ENCODE data around the gene TNS1.

The TNS1 gene

DNA sequence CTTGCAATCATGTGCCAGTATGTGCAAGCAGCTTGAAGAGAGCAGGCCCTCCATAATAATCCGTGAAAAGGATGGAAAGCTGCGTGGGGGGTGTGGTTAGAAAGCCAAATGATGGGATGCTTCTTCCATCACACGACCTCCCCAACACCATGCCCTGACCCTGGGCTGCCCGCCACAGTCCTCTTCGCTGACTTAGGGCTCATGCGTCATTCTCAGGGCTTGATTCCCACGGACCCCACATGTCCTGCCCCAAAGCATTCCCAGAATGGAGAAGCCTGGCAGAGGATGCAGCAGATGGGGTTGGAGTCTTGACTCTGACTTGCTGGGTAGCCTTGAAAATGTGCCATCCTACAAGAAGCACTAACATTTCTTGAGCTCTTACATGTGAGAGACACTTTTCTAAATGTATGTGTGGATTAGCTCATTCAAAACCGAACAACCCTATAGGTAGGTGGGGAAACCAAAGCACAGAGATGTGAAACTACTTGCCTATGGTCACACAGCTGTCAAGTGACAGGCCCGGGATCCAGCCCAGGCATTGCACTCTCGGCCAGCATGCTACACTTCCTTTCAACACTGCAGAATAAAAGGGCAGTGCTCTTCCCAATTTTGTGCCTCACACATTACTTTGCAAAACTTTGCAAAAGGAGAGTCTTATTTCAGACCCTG, 3.7 kb downstream of the TNS1 start:
- DNase-seq, result no peak

DNA sequence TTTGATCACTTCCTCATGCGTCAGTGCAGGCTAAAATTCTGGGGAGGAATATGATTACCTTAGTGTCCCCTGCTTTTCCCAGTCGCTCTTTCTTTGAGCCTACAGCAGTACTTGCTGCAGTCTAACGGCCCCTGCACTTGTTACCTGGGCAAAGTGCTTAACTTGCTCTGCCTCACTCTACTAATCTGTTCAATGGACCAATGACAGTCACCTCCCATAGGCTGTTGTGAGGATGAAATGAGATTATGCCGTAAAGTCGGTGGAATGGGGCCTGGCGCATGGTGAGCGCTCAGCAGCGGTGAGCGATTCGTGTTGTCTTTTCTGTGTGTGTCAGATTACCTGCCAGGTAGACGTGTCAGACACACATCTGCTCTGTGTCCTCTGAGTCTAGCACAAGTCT, 5.3 kb downstream of the TNS1 start:
- DNase-seq, result no peak

DNA sequence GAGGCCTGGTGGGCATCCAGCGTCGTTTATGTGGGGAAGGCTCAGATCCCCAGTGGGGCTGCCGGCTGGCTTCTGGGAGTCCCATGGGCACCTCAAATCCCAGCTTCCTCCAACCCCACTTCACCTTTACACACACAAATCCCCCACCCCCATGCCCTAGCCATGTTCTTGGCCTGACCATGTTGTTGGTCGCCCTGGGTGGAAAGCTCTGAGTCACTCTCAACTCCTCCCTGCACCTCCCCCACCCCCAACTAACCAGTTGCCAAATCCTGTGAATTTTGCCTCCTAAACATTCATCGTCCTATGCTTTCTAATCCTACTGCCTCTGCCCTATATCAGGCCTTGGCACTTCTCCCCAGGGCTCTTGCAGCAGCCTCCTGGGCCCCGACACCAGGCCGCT, 6.4 kb downstream of the TNS1 start:
- no peak for DNase-seq

DNA sequence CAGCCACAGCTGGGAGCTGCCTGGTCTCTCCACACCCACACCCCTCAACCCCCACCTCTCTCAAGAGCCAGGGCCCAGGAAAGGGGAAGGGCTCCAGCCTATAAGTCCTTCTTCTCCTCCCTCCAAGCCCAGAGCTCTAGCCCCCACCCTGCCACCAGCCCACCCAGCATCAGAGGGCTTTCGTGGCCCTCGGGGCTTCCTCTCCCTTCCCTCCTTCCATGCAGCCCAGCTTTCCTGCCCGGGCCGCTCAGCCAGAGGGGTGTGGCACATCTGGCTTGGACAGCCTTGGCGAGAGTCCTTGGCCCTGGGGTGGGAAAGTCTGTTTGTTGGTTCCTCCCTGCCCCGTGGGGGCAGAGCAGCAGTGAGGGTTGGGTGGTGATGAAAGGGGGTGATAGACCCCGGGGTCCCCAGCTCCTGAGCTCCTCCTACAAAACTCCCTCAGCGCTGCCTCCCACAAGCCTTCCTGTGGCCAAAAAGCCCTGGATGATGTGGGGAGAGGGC, 7.0 kb downstream of the TNS1 start:
- no peak for DNase-seq

DNA sequence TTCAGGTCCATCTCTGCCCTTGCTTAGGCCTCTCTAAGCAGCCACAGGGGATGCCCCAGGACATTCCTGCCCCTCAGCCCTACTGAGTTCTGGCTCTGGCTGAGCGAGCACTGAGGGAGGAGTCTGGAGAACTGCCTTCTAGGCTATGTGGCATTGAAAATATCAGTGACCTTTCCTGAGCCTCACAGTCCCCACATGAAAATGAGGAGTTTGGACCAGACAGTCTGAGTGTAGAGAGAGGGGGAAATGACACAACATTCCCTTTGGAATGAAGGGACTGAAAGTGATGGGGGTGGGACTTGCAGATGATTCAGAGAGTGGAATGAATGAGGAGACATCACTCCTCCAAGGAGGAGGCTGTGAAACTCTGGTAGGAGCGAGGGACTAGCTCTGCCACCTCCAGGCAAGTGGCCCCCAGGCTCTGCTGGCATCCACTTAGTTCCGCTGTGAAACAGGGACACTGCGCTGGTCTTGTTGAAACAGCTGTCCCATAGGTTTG, 8.0 kb downstream of the TNS1 start:
- DNase-seq, result no peak

DNA sequence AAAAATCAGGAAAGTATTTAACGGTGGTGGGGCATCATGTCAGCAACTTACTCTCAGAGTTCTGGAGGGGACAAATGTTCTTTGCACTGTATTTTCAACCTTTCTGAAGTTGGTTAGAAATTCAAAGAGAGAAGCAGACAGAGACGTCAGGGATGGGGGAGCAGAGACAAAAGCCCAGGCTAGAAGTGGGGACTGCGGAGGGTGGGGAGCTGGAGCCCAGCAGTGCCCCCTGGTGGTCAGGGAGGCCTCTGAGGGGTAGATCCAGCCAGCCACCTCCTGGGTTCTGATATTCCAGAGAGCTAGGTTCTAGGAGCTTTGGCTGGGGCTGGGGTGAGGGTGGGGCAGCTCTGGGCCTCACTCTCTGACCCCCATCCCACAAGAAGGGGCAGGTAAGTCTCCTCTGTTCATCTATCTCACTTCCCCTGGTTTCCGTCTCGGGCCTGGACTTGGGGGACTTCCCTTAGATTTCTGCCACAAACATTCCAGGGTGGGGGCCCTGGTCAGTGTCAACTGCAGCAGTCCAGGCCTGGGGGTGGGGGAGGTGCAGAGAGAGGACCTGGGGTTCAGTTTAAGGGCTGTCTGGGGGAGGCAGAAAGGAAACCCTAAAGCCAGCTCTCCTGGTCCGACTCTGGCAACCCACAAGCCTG, 8.9 kb downstream of the TNS1 start:
- no peak for DNase-seq

DNA sequence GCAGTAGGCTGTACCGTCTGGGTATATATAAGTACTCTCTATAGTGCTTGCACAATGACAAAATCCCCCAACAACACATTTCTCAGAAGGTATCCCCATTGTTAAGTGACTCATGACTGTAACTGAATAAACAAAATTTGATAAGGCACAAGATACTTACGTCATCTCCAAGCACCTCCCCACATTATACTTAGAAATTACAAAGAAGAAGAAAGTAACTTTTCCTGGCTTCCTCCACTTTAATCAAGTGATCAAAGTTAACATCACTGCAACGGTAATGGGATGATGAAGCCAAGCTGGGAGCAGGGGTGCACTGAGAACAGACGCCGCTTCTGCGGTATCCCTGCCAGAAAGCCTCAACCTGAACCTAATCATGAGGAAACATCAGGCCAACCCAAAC, 9.7 kb downstream of the TNS1 start:
- DNase-seq, result no peak

DNA sequence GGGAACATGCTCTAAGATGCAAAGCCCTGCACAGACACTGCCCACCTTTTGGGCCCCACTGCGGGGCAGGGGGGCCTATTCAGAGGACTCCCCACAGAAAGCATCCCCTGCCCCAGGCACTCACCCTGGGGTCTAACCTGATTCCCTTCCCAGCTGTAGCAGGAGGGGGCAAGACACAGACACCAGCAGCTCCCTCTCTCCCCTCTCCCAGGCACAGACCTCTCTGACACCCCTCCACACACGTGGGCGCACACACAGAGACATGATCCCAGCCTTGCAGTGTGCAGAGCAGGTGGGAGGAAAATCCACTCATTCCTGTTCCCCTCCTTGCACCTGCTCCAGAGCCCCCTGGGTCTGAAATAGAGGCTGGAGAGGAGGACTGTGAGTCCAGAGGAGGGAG, 10.7 kb downstream of the TNS1 start:
- DNase-seq, result no peak

DNA sequence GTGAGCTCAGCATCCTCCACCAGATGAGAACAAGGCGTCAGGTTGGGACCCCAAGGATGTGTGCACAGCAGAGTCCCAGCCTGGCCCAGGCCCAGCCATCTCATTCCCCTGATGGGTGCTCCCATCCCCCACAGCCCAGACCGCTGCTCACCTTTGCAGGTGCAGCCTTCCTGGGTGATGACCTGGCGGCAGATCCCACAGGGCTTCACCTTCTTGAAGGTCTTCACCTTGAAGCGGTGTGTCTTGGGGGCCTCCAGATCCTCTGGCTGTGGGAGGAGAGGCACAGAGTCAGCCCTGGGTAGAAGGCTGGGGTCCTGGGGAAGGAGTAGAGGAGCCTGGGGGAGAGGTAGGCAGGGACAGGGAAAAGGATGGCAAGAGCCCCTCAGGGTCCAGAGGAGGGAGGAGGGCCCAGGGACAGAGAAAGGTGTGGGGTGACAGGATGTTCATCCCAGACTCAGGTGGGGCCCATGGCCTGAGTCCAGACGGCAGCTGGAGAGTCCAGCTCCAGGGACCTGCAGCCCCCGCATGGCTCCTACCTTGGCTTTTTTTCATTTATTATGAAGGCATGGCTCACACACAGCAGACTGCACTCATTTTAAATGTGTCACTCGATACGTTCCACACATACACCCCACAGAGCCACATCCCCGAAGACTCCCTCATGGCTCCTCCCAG, 11.9 kb downstream of the TNS1 start:
- no peak for DNase-seq

DNA sequence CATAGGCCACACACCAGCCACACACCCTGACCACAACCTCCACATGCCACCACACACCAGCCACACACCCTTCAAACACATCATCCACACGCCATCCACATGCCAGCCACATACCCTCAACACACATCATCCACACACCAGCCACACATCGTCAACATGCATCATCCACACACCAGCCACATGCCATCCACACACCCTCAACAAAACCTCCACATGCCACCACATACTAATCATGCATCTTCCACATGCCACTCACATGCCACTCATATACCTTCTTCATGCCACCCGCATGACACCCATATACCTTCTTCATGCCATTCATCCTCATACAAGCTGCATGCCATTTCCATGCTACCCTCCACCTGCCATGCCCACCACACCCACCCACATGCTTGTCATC, 12.4 kb downstream of the TNS1 start:
- DNase-seq, result no peak

DNA sequence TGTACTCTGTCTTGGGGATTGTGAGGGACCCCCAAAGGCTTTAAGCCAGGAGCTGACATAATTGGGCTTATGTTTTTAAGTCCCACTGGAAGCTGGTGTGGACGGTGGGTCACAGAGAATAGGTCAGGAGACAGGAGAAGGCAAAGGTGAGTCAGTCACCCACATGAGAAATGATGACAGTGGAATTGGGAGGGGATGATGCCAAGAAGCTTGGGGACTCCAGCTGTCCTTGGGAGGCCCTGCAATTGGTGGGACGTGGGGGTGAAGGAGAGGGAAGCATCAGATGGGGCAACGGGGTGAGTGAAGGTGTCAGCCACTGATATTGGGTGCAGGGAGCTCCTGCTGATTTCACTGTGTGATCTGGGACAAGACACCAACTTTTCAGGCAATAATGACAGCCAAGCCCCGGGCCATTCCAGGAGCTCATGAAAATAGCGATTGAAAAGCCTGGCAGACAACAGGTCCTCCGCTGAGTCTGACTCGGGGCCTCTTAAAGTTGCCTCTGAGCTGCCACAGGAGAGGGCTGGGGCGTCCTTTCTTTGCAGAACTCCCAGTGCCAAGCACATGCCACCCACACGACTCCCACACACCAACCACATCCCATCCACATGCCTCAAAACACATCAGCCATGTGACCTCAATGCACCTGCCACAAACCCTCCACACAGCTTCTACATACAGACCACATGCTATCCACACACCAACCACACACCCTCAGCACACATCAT, 13.4 kb downstream of the TNS1 start:
- no peak for DNase-seq

DNA sequence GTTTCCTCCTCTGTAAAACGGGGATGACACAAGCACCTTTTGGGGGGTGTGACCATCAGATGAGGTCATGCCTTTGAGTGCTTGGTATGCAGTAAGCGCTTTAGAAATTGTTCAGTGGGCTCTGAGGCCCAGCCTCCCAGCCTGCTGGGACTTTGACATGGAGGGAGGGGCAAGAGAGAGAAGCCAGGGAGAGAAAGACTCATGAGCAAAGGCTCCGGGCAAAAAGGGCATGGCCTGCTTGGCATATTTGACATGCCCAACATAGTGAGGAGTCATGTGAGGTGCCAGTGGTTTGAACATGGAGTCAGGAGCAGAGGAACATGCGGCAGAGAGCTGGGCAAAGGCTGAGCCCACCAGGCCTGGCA, 14.0 kb downstream of the TNS1 start:
- no peak for DNase-seq

DNA sequence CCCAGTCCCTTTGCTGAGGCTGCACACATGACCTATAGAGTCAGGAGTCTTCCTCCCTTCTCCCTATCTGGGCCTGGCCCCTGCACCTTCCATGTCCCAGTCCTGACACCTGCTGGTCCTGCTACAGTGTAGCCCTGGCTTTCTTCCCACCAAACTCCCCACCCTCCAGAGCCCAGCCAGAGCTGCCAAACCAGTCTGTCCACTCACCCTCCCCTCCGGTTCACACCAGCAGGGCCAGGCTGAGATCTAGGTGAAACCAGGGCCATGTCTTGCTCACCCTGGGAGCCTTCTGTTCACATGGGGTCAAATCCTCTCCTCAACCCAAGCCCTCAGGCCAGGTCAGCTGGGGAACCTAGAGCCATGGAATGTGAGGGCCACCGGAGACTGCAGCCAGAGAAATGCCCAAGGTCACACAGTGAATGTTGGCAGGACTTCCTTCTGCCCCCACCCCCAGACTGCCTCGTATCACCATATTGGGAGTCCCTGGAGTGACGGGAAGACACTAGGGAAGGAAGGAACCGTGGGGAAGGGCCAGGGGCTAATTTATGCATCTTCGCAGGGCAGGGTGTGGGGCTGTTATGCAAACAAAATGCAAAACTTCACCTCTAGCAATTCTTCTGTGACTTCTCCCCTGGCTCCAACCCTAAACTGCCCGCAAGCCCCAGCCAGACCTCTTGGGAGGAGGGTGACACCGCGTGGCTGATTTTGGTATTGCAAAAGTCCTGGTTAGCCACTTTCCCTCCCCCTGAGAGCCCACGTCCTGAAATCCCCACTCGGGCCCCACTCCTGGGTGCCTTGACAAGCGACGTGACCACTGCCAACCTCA, 14.6 kb downstream of the TNS1 start:
- no peak for DNase-seq

DNA sequence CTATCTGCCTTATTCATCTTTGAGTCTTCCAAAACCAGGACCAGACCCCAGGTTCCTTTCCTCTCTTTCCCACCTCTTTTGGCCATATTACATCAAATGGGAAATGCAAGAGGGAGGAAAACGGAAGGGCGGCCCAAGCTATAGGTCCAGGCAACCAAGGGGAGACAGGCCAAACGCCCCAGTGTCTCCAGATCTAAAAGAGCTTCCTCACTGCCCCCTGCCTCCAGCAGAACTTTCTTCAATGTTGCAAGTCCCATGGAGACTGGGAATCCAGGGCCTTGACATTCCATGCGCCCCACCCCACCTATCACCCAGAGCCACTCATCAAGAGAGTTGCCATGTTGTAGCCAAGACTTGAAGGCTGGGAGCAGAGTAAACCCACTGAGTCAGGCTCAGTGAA, 15.4 kb downstream of the TNS1 start:
- no peak for DNase-seq

DNA sequence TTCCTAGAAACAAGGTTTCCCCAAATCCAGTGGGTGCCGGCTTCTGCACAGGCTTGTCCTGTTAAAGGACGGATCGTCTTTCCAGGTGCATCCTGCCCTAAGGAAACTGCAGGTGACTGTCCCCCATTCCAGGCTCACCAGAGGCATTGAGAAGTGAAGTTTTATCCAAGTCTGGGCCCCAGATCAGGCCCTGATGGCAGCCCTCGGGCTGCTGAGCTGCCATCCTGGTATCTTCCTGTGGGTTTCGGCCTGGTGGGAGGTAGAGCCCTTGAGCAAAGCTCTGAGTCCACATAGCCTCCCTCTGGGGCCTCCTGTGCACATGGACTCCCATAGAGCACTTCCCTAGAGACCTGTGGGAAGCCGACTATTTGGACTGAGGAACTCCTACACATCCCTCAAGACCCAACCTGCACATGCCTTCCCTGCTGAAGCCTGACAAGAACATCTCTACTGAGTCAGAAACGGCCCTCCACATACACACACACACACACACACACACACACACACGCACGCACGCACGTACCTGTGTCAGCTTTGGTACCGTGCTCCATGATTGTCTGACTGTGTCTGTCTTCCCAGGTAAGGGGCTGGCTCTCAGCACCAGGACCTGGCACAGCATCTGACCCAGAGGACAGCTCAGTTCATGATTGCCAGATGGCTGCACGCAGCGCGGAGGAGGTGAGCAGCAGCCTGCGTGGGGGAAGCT, 16.4 kb downstream of the TNS1 start:
- DNase-seq, result no peak

DNA sequence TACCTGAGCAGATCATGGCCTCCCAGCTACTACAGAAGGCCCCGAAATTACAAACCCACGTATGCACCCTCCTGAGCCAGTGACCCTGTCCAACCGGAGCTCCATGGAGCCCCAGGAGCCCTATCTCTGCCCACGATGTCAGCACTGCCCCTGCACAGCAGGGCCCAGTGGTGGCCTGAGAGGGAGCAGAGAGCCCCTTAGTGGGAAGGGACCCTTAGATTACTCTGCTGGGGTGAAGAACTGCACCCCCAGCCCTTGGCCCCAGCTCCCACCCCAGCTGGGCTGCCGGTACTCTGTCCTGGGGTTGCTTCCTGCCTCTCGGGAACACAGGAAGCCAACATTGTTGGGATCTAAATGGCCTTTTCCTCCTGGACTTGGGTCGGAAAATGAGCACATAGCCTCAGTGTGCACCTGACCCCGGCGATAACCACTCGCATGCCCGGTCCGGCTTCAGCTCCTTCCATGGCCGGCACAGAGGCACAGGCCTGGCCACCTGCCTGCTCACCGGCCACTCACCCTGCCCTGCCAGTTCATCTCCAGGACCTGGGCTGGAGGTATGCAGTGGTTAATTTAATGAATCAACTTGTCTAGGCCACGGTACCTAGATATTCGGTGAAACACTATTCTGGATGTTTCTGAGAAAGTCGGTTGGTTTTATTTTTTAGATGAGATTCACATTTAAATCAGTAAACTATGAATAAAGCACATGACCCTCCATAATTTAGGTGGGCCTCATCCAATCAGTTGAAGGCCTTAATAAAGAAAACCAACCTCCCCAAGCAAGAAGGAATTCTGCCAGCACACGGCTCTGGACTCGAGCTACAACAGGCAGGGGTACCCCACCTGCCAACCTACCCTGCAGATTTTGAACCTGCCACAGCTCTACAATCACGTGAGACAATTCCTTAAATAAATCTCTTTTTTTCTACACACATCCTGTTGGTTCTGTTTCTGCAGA, 19.2 kb downstream of the TNS1 start:
- DNase-seq, result no peak

DNA sequence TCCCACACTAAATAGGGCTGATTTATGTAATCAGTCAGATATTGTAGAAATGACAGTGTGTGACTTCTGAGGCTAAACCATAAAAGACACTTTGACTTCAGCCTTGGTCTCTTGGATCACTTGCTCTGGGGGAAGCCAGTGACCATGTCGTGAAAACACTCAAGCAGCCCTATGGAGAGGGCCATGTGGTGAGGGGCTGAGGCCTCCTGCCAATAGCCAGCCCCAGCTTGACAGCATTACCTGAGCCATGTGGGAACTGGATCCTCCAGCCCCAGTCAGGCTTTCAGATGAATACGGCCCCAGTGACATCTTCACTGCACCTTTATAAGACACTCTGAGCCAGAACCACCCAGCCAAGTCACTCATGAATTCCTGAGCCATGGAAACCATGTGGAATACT, 20.8 kb downstream of the TNS1 start:
- no peak for DNase-seq

DNA sequence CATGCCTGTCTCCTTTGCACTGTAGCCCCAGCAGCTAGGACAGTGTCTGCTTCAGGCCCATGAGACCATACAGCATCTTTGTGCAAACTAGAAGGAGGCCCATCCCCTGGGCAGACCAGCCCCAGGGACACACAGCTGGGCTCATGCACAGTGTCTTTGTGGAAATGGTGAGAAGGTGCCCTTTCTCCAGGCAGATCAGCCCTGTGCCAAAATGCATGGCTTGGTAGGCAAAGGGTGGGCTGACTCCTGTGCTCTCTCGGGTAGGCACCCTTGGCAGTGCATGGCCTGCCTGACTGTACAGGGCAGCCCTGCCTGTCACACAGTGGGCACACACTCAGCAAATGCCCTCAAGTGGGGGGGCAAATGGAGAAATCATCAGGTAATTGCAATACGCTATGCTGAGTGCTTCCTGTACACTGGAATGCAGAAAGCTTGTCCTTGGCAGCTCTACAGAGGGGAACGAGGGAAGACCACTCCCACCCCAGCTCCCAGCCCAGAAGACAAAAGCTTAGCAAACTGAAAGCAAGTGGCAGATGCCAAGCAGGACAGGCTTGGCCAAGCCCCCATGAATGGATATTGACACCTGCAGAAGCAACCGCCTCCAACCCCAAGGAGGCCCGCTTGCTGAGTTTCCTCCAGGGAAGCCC, 21.6 kb downstream of the TNS1 start:
- DNase-seq, result no peak

DNA sequence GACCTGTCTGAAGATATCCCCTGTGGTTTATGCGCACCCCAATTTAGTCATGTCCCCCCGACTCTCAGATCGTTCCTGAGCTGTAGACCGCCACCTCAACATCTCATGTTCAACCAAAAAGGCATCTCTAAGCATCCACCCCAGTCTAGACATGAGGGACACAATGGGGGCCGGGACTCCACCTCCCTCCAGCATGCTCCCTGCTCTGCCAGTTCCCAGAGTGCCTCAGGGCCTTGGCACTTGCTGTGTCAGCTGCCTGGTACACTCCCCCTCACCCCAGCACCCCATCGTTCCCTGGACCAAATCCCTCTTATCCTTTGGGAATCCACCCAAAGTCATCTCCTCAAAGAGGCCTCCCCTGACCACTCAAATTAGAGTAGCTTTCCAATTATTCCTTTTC, 22.2 kb downstream of the TNS1 start:
- DNase-seq, result no peak

DNA sequence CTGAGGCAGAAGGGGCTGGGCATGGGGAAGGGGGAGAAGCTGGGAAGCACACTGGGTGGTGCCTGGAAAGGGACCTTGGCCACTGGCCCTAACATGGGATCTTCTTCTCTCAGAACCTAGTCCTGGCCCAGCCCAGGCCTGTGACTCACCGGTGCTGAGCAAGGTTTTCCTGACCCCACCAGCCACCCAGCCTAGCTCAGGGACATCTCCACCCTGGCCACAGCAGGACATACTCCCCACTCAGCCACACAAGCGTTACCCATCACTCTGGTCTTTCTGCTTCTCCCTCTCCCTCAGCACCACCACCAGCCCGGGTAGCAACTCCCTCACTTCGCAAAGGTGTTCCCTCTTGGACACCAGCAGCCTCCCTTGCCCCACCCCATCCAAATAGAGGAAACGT, 22.8 kb downstream of the TNS1 start:
- DNase-seq, result no peak
